MCF 10A (cell line): ENCODE results near the gene TXN. TPM values are rescaled to one million over a fixed set of nuclear protein-coding genes. Genes with fewer than 3 reads are reported as not detected.

Experiments
- BruUV-seq: library from RNA; stranded (reverse); fragments of 400-500 nt; replicated peaks from 2 replicates; lab custom pipeline; 2021; lab: Mats Ljungman, UMichigan
- CTCF ChIA-PET: fragments of 300-600 bp; sonication (Branson Sonifier 250); formaldehyde crosslinking; extraction: SDS; loops from one replicate; lab custom pipeline; 2021; ENCODE audit warnings: antibody characterized with exemption, inconsistent platforms; lab: Yijun Ruan, JAX
- POLR2A ChIA-PET: fragments of 300-600, 350-650 bp; sonication (Branson Sonifier 250); formaldehyde crosslinking; extraction: SDS; loops from one replicate; lab custom pipeline; 2020; ENCODE audit warnings: antibody characterized with exemption, inconsistent platforms; lab: Yijun Ruan, JAX
- DNase-seq: peaks from one replicate; pipeline ENCODE4 v3.0.0-alpha.2; 2018; ENCODE audit not compliant: unreplicated experiment
- H3K27ac Mint-ChIP-seq: one replicate; pipeline ENCODE4 v1.8.0; 2022; ENCODE audit warnings: mild to moderate bottlenecking, low read depth, mixed read lengths; ENCODE audit not compliant: unreplicated experiment
- H3K27me3 Mint-ChIP-seq: one replicate; pipeline ENCODE4 v1.8.0; 2022; ENCODE audit warnings: mixed read lengths; ENCODE audit not compliant: insufficient read depth, unreplicated experiment
- H3K36me3 Mint-ChIP-seq: one replicate; pipeline ENCODE4 v1.8.0; 2022; ENCODE audit warnings: mild to moderate bottlenecking, moderate library complexity, mixed read lengths; ENCODE audit not compliant: insufficient read depth, unreplicated experiment
- H3K4me1 Mint-ChIP-seq: one replicate; pipeline ENCODE4 v1.8.0; 2022; ENCODE audit warnings: mixed read lengths; ENCODE audit not compliant: insufficient read depth, unreplicated experiment
- H3K4me3 Mint-ChIP-seq: one replicate; pipeline ENCODE4 v1.8.0; 2022; ENCODE audit warnings: mild to moderate bottlenecking, moderate library complexity, mixed read lengths; ENCODE audit not compliant: unreplicated experiment
- H3K9me3 Mint-ChIP-seq: one replicate; pipeline ENCODE4 v1.8.0; 2022; ENCODE audit warnings: mixed read lengths; ENCODE audit not compliant: unreplicated experiment
- CTCF ChIP-seq: fragments of 200-600 bp; IDR thresholded peaks from one replicate; pipeline ENCODE4 v1.8.0; 2022; ENCODE audit warnings: antibody characterized with exemption, mild to moderate bottlenecking; ENCODE audit not compliant: unreplicated experiment
- intact Hi-C: fragments of 100-400 bp; cut with micrococcal nuclease; formaldehyde crosslinking; loops from 2 replicates; pipeline ENCODE4 v1.14.1; 2022
- total RNA-seq: library from RNA; stranded (reverse); gene quantifications from 2 replicates; pipeline ENCODE4 v1.2.3, GENCODE V29; 2022

The TXN gene
- total RNA-seq, 1 experiment from 2014 or later: 349 TPM

- Mint-ChIP-seq H3K9me3 (no peaks in the 10 kb centered on the region), H3K36me3 (peaks cover 14% of the 10 kb centered on the region), H3K4me3 (no peak overlapping the region), H3K4me1 (peaks cover 23% of the 10 kb centered on the region), H3K27ac (no peak overlapping the region), H3K27me3 (no peaks in the 10 kb centered on the region)
- no TSS peak for BruUV-seq
- CTCF ChIA-PET: interaction anchor here (0.7 to 3.1 kb wide), 4 partner anchors 9 to 239 kb away, joined by 3 to 15 read pairs (median 5); no protein-coding TSS in a partner anchor
- POLR2A ChIA-PET: interaction anchor here (0.6 to 5.1 kb wide), 2 partner anchors 21 to 92 kb away, joined by 3 to 155 read pairs; no protein-coding TSS in a partner anchor
- TF ChIP-seq CTCF: no peak
- DNase-seq: no peak
- intact Hi-C loops: loop anchor here (5.0 to 10.0 kb wide), 2 partner anchors 168 to 325 kb away; no protein-coding TSS in a partner anchor
Measured at GRCh38 chr9:110259566-110259965, 3.3 kb upstream of the TXN start.

- no peak for DNase-seq
- Mint-ChIP-seq H3K4me3 (no peak overlapping the region), H3K36me3 (peaks cover 16% of the 10 kb centered on the region), H3K27me3 (no peaks in the 10 kb centered on the region), H3K27ac (no peak overlapping the region), H3K9me3 (no peaks in the 10 kb centered on the region), H3K4me1 (peaks cover 27% of the 10 kb centered on the region)
- ChIA-PET CTCF (interaction anchor here (1.0 to 3.1 kb wide), 6 partner anchors 10 to 170 kb away, joined by 3 to 15 read pairs (median 7); no protein-coding TSS in a partner anchor), POLR2A (interaction anchor here (2.8 to 5.1 kb wide), 3 partner anchors 11 to 28 kb away, joined by 28 to 155 read pairs (median 42); no protein-coding TSS in a partner anchor)
- intact Hi-C loops: loop anchor here (5.0 to 10.0 kb wide), 2 partner anchors 169 to 326 kb away; no protein-coding TSS in a partner anchor
- no TSS peak for BruUV-seq
- TF ChIP-seq CTCF: no peak
Measured at GRCh38 chr9:110258690-110259091, 2.4 kb upstream of the TXN start.

- TF ChIP-seq CTCF: no peak
- CTCF ChIA-PET: interaction anchor here (0.6 to 3.1 kb wide), 10 partner anchors 11 to 360 kb away, joined by 3 to 15 read pairs (median 4); no protein-coding TSS in a partner anchor
- no TSS peak for BruUV-seq
- Mint-ChIP-seq H3K27ac (peak overlapping the region; percentile 92), H3K9me3 (no peaks in the 10 kb centered on the region), H3K4me1 (peaks cover 35% of the 10 kb centered on the region), H3K4me3 (peak overlapping the region; percentile 91), H3K27me3 (no peaks in the 10 kb centered on the region), H3K36me3 (peaks cover 16% of the 10 kb centered on the region)
- POLR2A ChIA-PET: interaction anchor here (1.1 to 5.1 kb wide), 14 partner anchors 12 to 317 kb away, joined by 3 to 155 read pairs (median 12); no protein-coding TSS in a partner anchor
- intact Hi-C loops: loop anchor here (2.0 to 10.0 kb wide), 4 partner anchors 77 to 327 kb away; no protein-coding TSS in a partner anchor
- peak; percentile 7 for DNase-seq
Measured at GRCh38 chr9:110257956-110258355, 1.6 kb upstream of the TXN start.

GRCh38 chr9:110257097-110257841, 962 bp upstream of the TXN start:
- Mint-ChIP-seq H3K36me3 (peaks cover 16% of the 10 kb centered on the region), H3K4me3 (peak overlapping the region; percentile 91), H3K27ac (peak overlapping the region; percentile 92), H3K9me3 (no peaks in the 10 kb centered on the region), H3K4me1 (peaks cover 40% of the 10 kb centered on the region), H3K27me3 (no peaks in the 10 kb centered on the region)
- TSS peak; percentile 80 for BruUV-seq
- intact Hi-C loops: loop anchor here (2.0 to 10.0 kb wide), 4 partner anchors 76 to 328 kb away; no protein-coding TSS in a partner anchor
- no peak for TF ChIP-seq CTCF
- POLR2A ChIA-PET: interaction anchor here (0.5 to 5.1 kb wide), 43 partner anchors 13 to 1245 kb away, joined by 3 to 155 read pairs (median 4); partner anchors contain the start of genes SVEP1 and TXNDC8
- peak; percentile 32 for DNase-seq
- CTCF ChIA-PET: interaction anchor here (0.8 to 3.1 kb wide), 9 partner anchors 17 to 1098 kb away, joined by 3 to 15 read pairs (median 4); no protein-coding TSS in a partner anchor
